ENCODE measurements around the gene DYNC1H1. TPM values are rescaled to one million over a fixed set of nuclear protein-coding genes. Genes with fewer than 3 reads are reported as not detected.

Gene DYNC1H1
- total RNA-seq, 8 experiments from 2014 or later = 424 to 616 (median 552) TPM

- Histone ChIP-seq H3K4me1 (replicated peaks in 1 of 2) (no peaks in the 10 kb centered on the region), H3K4me3 (no peak overlapping the region), H3K27ac (no peak overlapping the region)
- ATAC-seq (replicated peaks in 6 of 8) = peak in 1 of 8 experiments; percentile 44
- WGBS, 10 experiments = 88 to 100% (median 93%) methylated on average over 1 to 5 of the region's 7 CpGs; no CpG with 5 or more reads in 3 of the 10 experiments
- in situ Hi-C loops (cut with MboI; ENCODE audit: low pct_unique_long_range_greater_than_20kb in 2 of 9, low sequenced_read_pairs in 9 of 9, unreplicated experiment in 9 of 9) = no loop called here
These were observed 22.6 kb downstream of the DYNC1H1 start for GRCh38 chr14:101986953-101987352.

DNA sequence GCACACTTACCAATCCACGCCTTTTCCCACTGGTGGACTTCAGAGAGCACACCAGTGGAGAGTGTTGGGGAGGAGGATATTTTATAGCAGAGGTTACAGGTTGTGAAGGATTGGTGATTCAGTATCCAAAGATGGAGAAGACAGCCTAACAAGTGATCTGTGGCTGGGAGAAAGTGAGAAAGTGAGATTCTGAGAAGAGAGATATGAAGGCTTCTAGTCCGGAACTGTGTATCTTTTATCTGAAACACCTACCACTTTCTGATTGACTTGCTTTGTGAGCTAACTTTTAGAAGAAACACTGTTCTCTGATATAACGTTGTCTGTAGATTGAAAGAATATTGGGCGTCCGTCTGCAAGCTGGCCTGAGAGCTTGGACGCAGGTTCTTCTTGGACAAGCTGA lies 24.0 kb downstream of the DYNC1H1 start:
- in situ Hi-C loops (cut with MboI; ENCODE audit: low pct_unique_long_range_greater_than_20kb in 2 of 9, low sequenced_read_pairs in 9 of 9, unreplicated experiment in 9 of 9) = no loop called here
- 80 to 100% (median 89%) methylated on average over 1 to 5 of the region's 6 CpGs; no CpG with 5 or more reads in 3 of the 10 experiments for WGBS, 10 experiments

DNA sequence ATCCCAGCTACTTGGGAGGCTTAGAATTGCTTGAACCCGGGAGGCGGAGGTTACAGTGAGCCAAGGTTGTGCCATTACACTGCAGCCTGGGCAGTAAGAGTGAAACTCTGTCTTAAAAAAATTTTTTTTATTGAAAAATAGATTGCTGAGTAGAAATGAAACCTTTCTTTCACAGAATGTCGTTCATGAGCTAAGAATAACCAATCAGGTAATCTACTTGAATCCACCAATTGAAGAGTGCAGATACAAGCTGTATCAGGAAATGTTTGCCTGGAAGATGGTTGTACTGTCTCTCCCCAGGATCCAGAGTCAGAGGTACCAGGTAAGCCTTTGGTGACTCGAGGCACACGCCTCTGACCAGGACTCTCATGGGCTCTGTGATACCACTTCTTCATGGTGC lies 27.0 kb downstream of the DYNC1H1 start:
- no peak for ATAC-seq (replicated peaks in 6 of 8)
- no peak overlapping the region for H3K4me3 ChIP-seq
- H3K27ac ChIP-seq = no peak overlapping the region
- no peaks in the 10 kb centered on the region for H3K4me1 ChIP-seq (replicated peaks in 1 of 2)
- in situ Hi-C loops (cut with MboI; ENCODE audit: low pct_unique_long_range_greater_than_20kb in 2 of 9, low sequenced_read_pairs in 9 of 9, unreplicated experiment in 9 of 9) = no loop called here
- WGBS, 10 experiments = 69 to 100% (median 97%) methylated on average over 1 to 5 of the region's 5 CpGs; no CpG with 5 or more reads in 3 of the 10 experiments

More for the DNA sequence above, 24.0 kb downstream of the DYNC1H1 start:
- H3K27ac ChIP-seq = no peak overlapping the region
- no peaks in the 10 kb centered on the region for H3K4me1 ChIP-seq (replicated peaks in 1 of 2)
- no peak for ATAC-seq (replicated peaks in 6 of 8)
- H3K4me3 ChIP-seq = no peak overlapping the region

DNA sequence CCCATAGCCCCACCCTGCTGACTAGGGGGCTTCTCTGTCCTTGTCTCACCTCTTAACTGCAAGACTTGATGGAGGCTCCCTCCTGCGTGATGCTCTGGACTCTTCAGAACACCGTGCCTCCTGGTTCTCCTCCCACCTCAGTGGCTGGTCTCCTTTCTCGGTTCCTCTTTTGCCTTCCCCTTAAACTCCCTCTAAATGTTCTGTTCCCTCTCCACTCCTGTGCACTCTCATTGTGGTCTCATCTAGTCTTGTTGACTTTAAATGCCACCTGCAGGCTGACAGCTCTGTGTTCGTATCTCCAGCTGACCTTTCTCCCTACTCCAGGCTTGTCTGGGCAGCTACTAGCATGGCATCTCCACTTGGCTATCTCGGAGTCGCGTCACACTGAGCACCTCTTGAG lies 28.3 kb downstream of the DYNC1H1 start:
- Histone ChIP-seq H3K27ac (no peak overlapping the region), H3K4me3 (no peak overlapping the region), H3K4me1 (replicated peaks in 1 of 2) (no peaks in the 10 kb centered on the region)
- in situ Hi-C loops (cut with MboI; ENCODE audit: low pct_unique_long_range_greater_than_20kb in 2 of 9, low sequenced_read_pairs in 9 of 9, unreplicated experiment in 9 of 9) = no loop called here
- no peak for ATAC-seq (replicated peaks in 6 of 8)
- 89 to 100% (median 100%) methylated on average over 1 to 7 of the region's 7 CpGs for WGBS, 10 experiments

DNA sequence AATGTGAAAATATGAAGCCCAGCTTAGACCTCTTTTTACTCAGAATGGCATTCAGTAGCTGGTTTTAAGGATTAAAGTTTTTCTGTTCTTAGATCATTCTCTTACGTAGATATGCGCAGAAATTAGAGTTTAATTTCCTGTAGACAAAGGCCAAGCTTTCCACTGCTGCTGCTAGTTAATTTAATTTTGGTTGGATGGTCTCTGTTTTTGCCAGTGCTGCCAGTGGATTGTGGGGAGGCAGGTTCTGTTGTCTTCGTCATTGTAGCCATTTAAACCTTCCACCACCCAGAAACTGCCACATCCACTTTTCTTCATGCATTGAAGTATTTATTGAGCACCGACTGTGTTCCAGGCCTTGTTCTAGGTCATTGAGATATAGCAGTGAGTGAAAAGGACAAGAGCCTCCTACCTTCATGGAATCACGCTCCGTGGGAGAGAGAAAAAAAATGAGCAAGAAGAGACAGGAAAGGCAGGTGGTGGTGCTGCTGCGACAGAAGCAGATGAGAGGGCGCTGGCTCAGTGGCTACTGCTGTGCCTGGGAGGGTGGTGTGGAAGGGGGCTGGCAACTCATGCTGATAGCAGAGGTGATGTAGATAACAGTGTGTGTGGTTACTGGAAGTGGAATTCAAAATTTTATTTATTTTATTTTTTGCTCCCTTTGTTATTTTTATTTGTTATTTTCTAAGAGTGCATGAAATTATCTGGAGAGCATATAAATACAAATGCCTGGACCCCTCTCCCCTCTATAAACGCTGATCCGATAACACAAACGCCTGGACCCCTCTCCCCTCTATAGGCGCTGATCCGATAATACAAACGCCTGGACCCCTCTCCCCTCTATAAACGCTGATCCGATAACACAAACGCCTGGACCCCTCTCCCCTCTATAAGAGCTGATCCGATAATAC lies 33.3 kb downstream of the DYNC1H1 start:
- H3K4me1 ChIP-seq (replicated peaks in 1 of 2) = no peaks in the 10 kb centered on the region
- 90 to 100% (median 97%) methylated on average over 2 to 14 of the region's 18 CpGs for WGBS, 10 experiments
- in situ Hi-C loops (cut with MboI; ENCODE audit: low pct_unique_long_range_greater_than_20kb in 2 of 9, low sequenced_read_pairs in 9 of 9, unreplicated experiment in 9 of 9) = no loop called here
- H3K4me3 ChIP-seq = no peak overlapping the region
- no peak overlapping the region for H3K27ac ChIP-seq
- no peak for ATAC-seq (replicated peaks in 6 of 8)

DNA sequence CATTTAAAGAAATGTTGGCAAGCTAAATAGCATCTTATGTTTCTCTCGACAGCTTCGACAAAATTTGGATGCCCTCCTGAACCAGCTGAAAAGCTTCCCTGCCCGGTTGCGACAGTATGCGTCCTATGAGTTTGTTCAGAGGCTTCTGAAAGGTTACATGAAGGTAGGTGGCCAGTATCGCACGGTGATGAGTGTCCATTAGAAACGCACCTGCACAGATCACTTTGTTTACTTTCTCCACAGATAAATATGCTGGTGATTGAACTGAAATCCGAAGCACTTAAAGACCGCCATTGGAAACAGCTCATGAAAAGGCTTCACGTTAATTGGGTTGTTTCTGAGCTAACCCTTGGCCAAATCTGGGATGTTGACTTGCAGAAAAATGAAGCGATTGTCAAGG lies 36.5 kb downstream of the DYNC1H1 start:
- Histone ChIP-seq H3K4me3 (no peak overlapping the region), H3K4me1 (replicated peaks in 1 of 2) (no peaks in the 10 kb centered on the region), H3K27ac (no peak overlapping the region)
- 87 to 100% (median 97%) methylated on average over 1 to 12 of the region's 12 CpGs; no CpG with 5 or more reads in 2 of the 10 experiments for WGBS, 10 experiments
- in situ Hi-C loops (cut with MboI; ENCODE audit: low pct_unique_long_range_greater_than_20kb in 2 of 9, low sequenced_read_pairs in 9 of 9, unreplicated experiment in 9 of 9) = no loop called here
- no peak for ATAC-seq (replicated peaks in 6 of 8)

DNA sequence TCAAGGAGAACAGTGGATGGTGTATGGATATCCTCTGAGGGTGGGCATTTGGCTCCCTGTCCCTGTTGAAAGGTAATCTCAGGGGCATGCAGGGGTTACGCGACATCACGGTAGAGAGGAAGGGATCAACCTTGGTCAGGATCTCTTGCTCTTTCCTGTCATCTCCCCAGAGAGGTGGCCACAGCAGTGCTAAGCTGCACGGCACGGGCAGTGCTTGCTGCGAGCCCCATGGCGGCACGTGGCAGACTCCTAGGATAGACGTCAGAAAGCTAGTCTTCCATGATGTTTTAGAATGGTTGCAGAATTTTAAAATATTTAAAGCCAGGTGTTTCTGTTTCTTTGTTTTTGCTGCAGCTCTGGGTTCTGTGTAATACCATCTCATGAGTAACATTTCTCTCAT lies 41.0 kb downstream of the DYNC1H1 start:
- no peak overlapping the region for H3K4me3 ChIP-seq
- H3K27ac ChIP-seq = no peak overlapping the region
- no peak for ATAC-seq (replicated peaks in 6 of 8)
- in situ Hi-C loops (cut with MboI; ENCODE audit: low pct_unique_long_range_greater_than_20kb in 2 of 9, low sequenced_read_pairs in 9 of 9, unreplicated experiment in 9 of 9) = no loop called here
- H3K4me1 ChIP-seq (replicated peaks in 1 of 2) = no peaks in the 10 kb centered on the region
- 93 to 97% (median 94%) methylated on average over 5 to 8 of the region's 9 CpGs; no CpG with 5 or more reads in 7 of the 10 experiments for WGBS, 10 experiments

- ATAC-seq (replicated peaks in 6 of 8) = no peak
- 82 to 100% (median 95%) methylated on average over 1 to 9 of the region's 14 CpGs; no CpG with 5 or more reads in 2 of the 10 experiments for WGBS, 10 experiments
- no peak overlapping the region for H3K27ac ChIP-seq
- H3K4me3 ChIP-seq = no peak overlapping the region
- H3K4me1 ChIP-seq (replicated peaks in 1 of 2) = no peaks in the 10 kb centered on the region
- in situ Hi-C loops (cut with MboI; ENCODE audit: low pct_unique_long_range_greater_than_20kb in 2 of 9, low sequenced_read_pairs in 9 of 9, unreplicated experiment in 9 of 9) = no loop called here
These were observed 43.6 kb downstream of the DYNC1H1 start for GRCh38 chr14:102007916-102008418.

- no peak overlapping the region for H3K4me3 ChIP-seq
- no peak overlapping the region for H3K27ac ChIP-seq
- 67 to 100% (median 82%) methylated on average over 1 to 7 of the region's 8 CpGs; no CpG with 5 or more reads in 5 of the 10 experiments for WGBS, 10 experiments
- H3K4me1 ChIP-seq (replicated peaks in 1 of 2) = no peaks in the 10 kb centered on the region
- in situ Hi-C loops (cut with MboI; ENCODE audit: low pct_unique_long_range_greater_than_20kb in 2 of 9, low sequenced_read_pairs in 9 of 9, unreplicated experiment in 9 of 9) = no loop called here
- ATAC-seq (replicated peaks in 6 of 8) = no peak
These were observed 44.5 kb downstream of the DYNC1H1 start for GRCh38 chr14:102008891-102009290.

DNA sequence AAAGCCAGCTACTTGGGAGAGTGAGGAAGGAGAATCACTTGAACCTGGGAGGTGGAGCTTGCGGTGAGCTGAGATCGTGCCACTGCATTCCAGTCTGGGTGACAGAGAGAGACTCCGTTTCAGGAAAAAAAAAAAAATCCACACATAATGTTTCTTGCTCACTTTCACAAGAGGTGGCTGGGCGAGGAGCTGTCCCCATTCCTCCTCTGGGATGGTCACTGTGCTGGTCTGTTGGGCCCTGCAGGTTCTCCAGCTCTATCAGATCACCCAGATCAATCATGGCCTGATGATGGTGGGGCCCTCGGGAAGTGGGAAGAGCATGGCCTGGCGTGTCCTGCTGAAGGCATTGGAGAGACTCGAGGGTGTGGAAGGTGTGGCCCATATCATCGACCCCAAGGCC lies 47.3 kb downstream of the DYNC1H1 start:
- 79 to 100% (median 93%) methylated on average over 2 to 4 of the region's 8 CpGs; no CpG with 5 or more reads in 3 of the 10 experiments for WGBS, 10 experiments
- no peak overlapping the region for H3K4me3 ChIP-seq
- in situ Hi-C loops (cut with MboI; ENCODE audit: low pct_unique_long_range_greater_than_20kb in 2 of 9, low sequenced_read_pairs in 9 of 9, unreplicated experiment in 9 of 9) = no loop called here
- no peak overlapping the region for H3K27ac ChIP-seq
- ATAC-seq (replicated peaks in 6 of 8) = no peak
- no peaks in the 10 kb centered on the region for H3K4me1 ChIP-seq (replicated peaks in 1 of 2)

DNA sequence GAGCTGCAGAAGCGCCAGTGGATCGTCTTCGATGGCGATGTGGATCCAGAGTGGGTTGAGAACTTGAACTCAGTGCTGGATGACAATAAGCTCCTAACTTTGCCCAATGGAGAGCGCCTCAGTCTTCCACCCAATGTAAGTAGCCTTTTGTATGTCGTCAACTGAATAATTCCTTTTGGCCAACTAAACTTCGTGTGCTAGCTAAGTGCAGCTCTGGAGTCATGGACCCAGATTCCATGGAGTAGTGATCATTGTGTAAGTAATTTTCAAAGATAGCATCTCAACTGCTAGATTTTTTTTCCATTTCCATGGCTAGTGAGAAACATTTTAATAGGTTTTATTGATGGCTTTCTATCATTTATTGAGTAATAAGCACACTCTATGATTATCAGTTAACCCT lies 48.0 kb downstream of the DYNC1H1 start:
- Histone ChIP-seq H3K27ac (no peak overlapping the region), H3K4me1 (replicated peaks in 1 of 2) (no peaks in the 10 kb centered on the region), H3K4me3 (no peak overlapping the region)
- ATAC-seq (replicated peaks in 6 of 8) = no peak
- 83 to 100% (median 98%) methylated on average over 1 to 7 of the region's 7 CpGs; no CpG with 5 or more reads in 1 of the 10 experiments for WGBS, 10 experiments
- in situ Hi-C loops (cut with MboI; ENCODE audit: low pct_unique_long_range_greater_than_20kb in 2 of 9, low sequenced_read_pairs in 9 of 9, unreplicated experiment in 9 of 9) = no loop called here

GRCh38 chr14:102013669-102014200 lies 49.4 kb downstream of the DYNC1H1 start:
- in situ Hi-C loops (cut with MboI; ENCODE audit: low pct_unique_long_range_greater_than_20kb in 2 of 9, low sequenced_read_pairs in 9 of 9, unreplicated experiment in 9 of 9) = no loop called here
- ATAC-seq (replicated peaks in 6 of 8) = no peak
- no peak overlapping the region for H3K27ac ChIP-seq
- WGBS, 10 experiments = 92 to 100% (median 100%) methylated on average over 1 to 6 of the region's 10 CpGs; no CpG with 5 or more reads in 4 of the 10 experiments
- no peaks in the 10 kb centered on the region for H3K4me1 ChIP-seq (replicated peaks in 1 of 2)
- no peak overlapping the region for H3K4me3 ChIP-seq

DNA sequence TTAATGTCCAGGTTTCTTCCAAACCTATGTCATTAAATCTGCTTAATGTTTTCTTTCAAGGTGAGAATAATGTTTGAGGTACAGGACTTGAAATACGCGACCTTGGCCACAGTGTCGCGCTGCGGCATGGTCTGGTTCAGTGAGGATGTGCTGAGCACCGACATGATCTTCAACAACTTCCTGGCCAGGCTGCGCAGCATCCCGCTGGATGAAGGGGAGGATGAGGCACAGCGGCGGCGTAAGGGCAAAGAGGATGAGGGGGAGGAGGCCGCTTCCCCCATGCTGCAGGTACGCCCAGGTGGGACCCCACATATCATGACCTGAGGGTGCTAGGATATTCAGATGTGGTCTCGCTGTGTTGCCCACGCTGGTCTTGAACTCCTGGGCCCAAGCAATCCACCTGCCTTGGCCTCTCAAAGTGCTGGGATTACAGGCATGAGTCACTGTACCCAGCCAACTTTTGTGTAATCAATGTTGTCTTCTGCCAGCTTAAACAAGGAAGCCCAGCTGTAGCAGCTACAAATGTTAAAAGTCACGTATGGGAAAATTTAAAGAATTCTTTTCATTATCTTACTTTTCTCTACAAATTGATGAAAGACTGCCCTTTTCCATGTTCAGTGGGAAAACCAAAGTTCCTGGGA lies 50.8 kb downstream of the DYNC1H1 start:
- in situ Hi-C loops (cut with MboI; ENCODE audit: low pct_unique_long_range_greater_than_20kb in 2 of 9, low sequenced_read_pairs in 9 of 9, unreplicated experiment in 9 of 9) = no loop called here
- ATAC-seq (replicated peaks in 6 of 8) = no peak
- Histone ChIP-seq H3K27ac (no peak overlapping the region), H3K4me1 (replicated peaks in 1 of 2) (no peaks in the 10 kb centered on the region), H3K4me3 (no peak overlapping the region)
- WGBS, 10 experiments = 90 to 100% (median 100%) methylated on average over 1 to 11 of the region's 16 CpGs; no CpG with 5 or more reads in 1 of the 10 experiments

Data from motor neuron (in vitro differentiated cells).